PFSK-1 (cell line): ENCODE measurements around the gene TKFC.

Experiments
- POLR2AphosphoS5 ChIP-seq: IDR thresholded peaks from 2 replicates; pipeline ENCODE4 v1.6.1; 2012; ENCODE audit warnings: low read depth, mild to moderate bottlenecking, control low read depth, low read length, moderate library complexity
- SIN3A ChIP-seq: IDR thresholded peaks from 2 replicates; pipeline ENCODE4 v1.6.1; 2012; ENCODE audit warnings: mild to moderate bottlenecking, low read length, moderate library complexity, borderline replicate concordance; ENCODE audit not compliant: insufficient read depth
- TF ChIP-seq, protein P1 (sequence below), 2 experiments: IDR thresholded peaks; 2 replicates each; pipeline versions ENCODE4 v1.6.1 to v1.8.0; 2011 to 2012; ENCODE audit warnings: low read depth in 2 of 2, low read length in 2 of 2, control low read depth in 1 of 2, inconsistent platforms in 1 of 2, mild to moderate bottlenecking in 1 of 2, moderate library complexity in 1 of 2; ENCODE audit not compliant: insufficient read depth in 1 of 2

DNA sequence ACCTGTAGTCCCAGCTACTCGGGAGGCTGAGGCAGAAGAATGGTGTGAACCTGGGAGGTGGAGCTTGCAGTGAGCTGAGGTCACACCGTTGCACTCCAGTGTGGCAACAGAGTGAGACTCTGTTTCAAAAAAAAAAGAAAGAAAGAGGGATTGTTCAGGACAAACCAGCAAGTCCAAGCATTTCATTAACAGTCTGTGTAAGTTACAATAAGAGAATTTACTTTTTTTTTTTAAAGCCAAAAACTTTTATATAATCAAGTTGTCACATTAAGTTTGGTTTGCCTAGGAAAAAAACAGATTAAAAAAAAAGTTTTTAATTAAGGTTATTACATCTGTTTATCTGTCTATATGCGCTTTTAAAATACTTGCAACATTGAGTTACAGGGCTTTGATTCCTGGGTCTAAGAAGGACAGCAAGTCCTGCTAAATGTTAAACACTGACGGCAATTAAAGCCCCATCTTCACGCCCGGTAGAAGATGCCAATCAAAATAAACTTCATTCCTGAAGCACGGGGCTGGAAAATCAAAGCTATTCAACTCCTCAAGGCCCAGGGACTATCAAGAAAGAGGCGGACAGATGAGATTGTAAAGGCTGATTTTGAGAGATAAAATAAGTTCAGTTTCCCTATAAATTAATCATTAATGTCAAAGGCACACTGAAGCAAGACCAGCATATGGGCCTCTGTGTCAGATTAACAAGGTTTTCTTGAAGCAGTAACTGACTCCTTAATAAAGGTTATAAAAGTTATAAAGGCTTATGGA, 39.8 kb downstream of the TKFC start:
- TF ChIP-seq, protein P1, sequence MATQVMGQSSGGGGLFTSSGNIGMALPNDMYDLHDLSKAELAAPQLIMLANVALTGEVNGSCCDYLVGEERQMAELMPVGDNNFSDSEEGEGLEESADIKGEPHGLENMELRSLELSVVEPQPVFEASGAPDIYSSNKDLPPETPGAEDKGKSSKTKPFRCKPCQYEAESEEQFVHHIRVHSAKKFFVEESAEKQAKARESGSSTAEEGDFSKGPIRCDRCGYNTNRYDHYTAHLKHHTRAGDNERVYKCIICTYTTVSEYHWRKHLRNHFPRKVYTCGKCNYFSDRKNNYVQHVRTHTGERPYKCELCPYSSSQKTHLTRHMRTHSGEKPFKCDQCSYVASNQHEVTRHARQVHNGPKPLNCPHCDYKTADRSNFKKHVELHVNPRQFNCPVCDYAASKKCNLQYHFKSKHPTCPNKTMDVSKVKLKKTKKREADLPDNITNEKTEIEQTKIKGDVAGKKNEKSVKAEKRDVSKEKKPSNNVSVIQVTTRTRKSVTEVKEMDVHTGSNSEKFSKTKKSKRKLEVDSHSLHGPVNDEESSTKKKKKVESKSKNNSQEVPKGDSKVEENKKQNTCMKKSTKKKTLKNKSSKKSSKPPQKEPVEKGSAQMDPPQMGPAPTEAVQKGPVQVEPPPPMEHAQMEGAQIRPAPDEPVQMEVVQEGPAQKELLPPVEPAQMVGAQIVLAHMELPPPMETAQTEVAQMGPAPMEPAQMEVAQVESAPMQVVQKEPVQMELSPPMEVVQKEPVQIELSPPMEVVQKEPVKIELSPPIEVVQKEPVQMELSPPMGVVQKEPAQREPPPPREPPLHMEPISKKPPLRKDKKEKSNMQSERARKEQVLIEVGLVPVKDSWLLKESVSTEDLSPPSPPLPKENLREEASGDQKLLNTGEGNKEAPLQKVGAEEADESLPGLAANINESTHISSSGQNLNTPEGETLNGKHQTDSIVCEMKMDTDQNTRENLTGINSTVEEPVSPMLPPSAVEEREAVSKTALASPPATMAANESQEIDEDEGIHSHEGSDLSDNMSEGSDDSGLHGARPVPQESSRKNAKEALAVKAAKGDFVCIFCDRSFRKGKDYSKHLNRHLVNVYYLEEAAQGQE (IDR thresholded peaks at IDR 0.05; ENCODE audit: insufficient read depth in 1 of 2, low read depth in 2 of 2, low read length in 2 of 2): no peak
- TF ChIP-seq POLR2AphosphoS5 (no peak), SIN3A (no peak)
